ENCODE data around the gene CSMD2.

CSMD2 gene

GRCh38 chr1:33996281-33996680 is 168.7 kb downstream of the CSMD2 start:
- no peak for DNase-seq

- DNase-seq = no peak
Measured at GRCh38 chr1:33993301-33993700, 171.7 kb downstream of the CSMD2 start.

GRCh38 chr1:33990281-33990680 is 174.7 kb downstream of the CSMD2 start:
- DNase-seq = no peak

- no peak for DNase-seq
Measured at GRCh38 chr1:33988161-33988560, 176.9 kb downstream of the CSMD2 start.

- DNase-seq = no peak
Measured at GRCh38 chr1:33986390-33987095, 178.5 kb downstream of the CSMD2 start.

GRCh38 chr1:33985656-33986055 is 179.4 kb downstream of the CSMD2 start:
- DNase-seq = no peak

- no peak for DNase-seq
Measured at GRCh38 chr1:33984906-33985565, 180.0 kb downstream of the CSMD2 start.

- DNase-seq = no peak
Measured at GRCh38 chr1:33982419-33982818, 182.6 kb downstream of the CSMD2 start.

- DNase-seq = no peak
Measured at GRCh38 chr1:33979341-33979740, 185.7 kb downstream of the CSMD2 start.

GRCh38 chr1:33975961-33976360 is 189.1 kb downstream of the CSMD2 start:
- DNase-seq = no peak

- DNase-seq = no peak
Measured at GRCh38 chr1:33973799-33974545, 191.1 kb downstream of the CSMD2 start.

- no peak for DNase-seq
Measured at GRCh38 chr1:33972676-33973395, 192.2 kb downstream of the CSMD2 start.

GRCh38 chr1:33971913-33972312 is 193.1 kb downstream of the CSMD2 start:
- no peak for DNase-seq

- no peak for DNase-seq
Measured at GRCh38 chr1:33971018-33971710, 193.9 kb downstream of the CSMD2 start.

- DNase-seq = no peak
Measured at GRCh38 chr1:33970148-33970825, 194.7 kb downstream of the CSMD2 start.

- DNase-seq = no peak
Measured at GRCh38 chr1:33966346-33967141, 198.5 kb downstream of the CSMD2 start.

- DNase-seq = no peak
Measured at GRCh38 chr1:33965086-33965485, 199.9 kb downstream of the CSMD2 start.

- no peak for DNase-seq
Measured at GRCh38 chr1:33962061-33962460, 203.0 kb downstream of the CSMD2 start.

GRCh38 chr1:33960188-33960895 is 204.7 kb downstream of the CSMD2 start:
- no peak for DNase-seq

GRCh38 chr1:33957854-33958253 is 207.2 kb downstream of the CSMD2 start:
- DNase-seq = no peak

GRCh38 chr1:33955096-33955495 is 209.9 kb downstream of the CSMD2 start:
- DNase-seq = no peak
